GM19351 (cell line): ENCODE results near the gene MTMR6.
A peak's percentile ranks its signal among the peaks of the same experiment; 100 is the strongest.

Experiments
- ATAC-seq: cut with Tn5 transposase; IDR thresholded peaks from one replicate; pipeline ENCODE4 v1.9.1; 2021; ENCODE audit warnings: mild to moderate bottlenecking, moderate library complexity; ENCODE audit not compliant: unreplicated experiment

The MTMR6 gene

DNA sequence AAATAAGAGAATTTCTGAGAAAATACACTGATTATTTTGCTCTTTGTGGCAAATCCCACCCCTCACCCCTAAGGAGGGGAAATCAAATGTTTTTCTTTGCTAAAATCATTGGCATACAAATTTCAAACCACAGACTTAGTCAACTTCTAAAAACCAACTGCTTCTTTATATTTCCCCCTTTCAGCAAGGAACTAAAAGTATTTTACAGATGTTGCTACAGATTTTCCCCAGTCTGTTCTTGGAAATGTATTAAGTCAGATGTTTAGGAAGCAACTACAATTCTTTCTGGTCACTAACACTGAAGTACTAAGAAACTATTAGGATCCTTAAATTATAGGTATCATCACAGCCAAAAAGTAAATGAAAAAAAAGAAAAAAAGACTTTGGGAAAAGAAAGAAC is 6.9 kb downstream of the MTMR6 start:
- no peak for ATAC-seq

DNA sequence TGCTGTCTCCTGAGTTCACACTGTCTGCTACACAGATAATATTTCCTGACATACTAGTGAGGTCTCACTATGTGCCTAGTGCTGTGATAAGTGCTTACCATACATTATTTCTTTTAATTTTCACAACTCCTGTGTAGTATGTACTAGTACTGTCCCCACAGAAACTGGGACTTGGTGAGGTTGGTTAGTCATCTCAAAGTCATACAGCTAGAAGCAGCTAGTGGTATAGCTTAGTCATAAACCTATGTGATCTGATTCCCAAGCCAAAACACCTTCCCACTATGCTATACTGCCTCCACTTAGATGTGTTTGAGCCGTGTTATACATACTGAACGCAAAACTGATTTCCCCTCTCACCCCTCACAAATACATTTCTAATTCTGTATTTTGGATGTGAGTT is 10.5 kb downstream of the MTMR6 start:
- no peak for ATAC-seq

DNA sequence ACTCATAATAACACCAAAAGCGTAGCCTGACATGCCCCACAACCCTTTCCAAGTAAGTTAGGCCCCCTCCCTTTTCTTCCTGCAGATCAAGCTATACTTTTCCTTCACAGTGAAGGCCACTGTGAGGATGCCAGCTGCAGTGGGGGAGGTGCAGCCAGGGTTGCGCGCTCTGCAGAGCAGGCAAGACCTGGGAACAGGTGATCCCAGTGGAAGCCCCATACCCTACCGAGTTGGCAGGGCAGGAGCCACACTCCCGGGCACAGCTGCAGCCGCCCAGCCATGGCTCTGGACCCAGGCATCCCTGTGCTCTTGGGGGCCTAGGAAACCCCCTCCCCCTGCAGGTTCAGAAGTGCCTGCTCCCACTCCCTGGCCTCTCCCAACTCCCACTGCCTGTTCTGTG is 18.7 kb downstream of the MTMR6 start:
- no peak for ATAC-seq

DNA sequence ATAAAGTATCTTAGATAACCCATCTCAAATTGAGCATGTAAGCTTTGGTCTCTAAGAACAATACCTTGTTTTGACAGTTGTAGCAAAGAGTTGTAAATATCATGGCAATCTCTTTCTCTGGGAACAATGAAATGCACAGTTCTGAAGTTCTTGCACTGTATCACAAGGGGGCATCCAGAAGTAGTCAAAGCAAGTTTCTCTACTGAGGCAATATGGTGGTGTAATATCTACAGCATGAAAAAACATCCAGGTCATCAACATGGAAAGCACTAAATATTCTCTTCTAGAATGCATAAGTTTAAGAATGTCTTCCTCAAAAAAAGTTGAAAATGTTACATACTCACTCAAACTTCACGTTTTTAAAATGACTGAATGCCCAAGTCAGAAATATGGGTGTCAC is 19.6 kb downstream of the MTMR6 start:
- ATAC-seq, result no peak

DNA sequence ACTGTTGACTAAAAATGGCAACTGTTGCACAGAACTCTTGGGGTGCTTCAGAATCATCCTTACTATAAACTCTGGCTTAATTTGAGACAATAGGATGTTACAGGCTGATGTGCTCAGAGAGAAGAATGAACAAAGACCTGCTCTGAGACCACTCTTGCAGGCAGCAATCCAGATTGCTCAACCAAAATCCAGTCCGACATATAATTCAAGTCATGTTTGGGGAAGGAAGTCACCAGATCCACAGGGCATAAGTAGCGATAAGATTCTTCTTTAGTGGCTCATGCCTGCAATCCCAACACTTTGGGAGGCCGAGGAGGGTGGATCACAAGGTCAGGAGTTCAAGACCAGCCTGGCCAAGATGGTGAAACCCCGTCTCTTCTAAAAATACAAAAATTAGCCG is 20.6 kb downstream of the MTMR6 start:
- ATAC-seq, result no peak

DNA sequence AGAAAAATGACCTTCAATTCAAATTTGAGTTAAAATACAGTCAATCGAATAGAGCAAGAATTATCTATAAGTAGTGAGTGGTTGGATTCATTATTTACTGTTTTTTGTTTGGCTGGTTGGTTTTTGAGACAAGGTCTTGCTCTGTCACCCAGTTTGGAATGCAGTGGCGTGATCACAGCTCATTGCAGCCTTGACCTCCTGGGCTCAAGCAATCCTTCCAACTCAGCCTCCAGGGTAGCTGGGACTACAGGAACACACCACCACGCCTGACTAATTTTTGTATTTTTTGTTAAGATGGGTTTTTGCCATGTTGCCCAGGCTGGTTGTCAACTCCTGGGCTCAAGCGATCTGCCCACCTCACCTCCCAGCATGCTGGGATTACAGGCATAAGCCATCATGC is 25.0 kb downstream of the MTMR6 start:
- ATAC-seq, result no peak

DNA sequence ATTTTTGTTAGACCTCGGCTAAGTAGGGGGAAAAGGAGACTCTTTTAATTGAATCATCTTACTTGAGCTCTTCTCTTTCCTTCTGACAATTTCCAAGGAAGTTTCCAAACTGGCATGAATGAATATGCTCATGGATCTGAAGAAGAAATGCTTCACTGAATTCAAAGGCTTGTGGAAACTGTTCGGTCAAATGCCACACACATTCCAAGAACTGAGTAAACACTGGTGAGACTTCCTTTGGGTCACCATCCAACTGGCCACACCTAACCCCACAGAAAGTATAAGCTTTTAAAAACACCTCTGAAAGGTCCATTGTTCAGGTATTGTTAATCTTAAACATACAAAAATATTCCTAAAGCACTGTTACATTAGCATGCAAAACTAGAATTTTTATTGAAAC is 33.6 kb downstream of the MTMR6 start:
- no peak for ATAC-seq

DNA sequence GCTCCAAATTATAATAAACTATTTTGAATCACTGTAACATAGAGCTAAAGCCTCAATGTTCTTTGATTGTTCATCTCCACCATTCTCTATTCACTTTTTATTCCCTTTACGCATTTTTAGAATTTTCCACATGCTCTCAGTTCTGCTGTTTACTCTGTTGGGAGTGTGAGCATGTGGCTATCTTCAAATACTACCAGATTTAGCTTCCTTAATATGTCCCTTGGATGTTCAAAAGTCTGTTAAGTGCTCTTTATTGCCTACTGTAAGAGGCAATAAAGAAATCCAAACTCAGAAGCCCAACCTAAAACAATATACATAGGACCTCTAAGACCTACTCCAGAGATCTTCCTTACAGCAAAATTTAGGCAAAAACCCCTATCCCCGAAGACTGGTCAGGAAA is 34.5 kb downstream of the MTMR6 start:
- ATAC-seq, result no peak

DNA sequence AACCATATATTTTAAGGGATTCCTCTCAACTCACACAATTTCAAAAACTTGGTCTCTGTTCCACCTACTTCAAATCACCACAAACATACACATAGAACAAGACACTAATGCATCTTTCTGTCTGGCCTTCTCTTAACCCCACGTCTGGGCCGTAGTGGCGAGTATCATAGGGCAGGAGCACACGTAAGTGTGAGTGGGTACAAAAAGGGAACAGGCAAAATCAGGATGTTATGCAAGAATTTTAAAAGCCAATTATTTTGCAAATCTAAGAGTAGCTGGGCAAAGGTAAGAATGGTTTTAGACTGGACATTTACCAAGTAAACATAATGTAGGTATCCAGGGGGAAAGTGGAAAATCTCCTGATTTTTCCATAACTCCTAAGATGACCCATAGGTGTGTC is 35.1 kb downstream of the MTMR6 start:
- no peak for ATAC-seq

DNA sequence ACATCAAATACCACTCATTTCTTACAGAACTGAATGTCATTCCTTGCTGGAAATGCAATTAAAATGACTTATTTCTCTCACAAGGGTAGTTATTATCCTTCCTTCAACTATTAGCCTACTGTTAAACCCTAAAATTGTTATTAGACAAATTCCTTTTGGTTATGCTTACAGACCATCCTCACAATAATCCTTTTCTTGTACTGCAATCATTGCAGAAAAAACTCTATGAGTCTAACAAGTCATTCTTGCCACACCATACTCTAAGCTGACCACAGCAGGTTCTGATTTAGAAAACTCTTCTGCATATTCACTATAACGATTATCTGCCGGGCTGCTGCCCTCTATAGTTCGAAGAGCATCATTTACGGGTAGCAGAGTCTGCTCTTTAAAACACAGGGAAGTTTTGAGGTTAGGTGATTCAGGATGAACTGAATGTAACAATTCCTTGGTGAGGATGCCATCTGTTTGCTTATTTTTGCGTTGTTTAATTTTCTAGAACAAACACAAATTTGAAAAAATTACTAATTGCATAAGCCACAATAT is 38.2 kb downstream of the MTMR6 start:
- peak; percentile 88 for ATAC-seq

DNA sequence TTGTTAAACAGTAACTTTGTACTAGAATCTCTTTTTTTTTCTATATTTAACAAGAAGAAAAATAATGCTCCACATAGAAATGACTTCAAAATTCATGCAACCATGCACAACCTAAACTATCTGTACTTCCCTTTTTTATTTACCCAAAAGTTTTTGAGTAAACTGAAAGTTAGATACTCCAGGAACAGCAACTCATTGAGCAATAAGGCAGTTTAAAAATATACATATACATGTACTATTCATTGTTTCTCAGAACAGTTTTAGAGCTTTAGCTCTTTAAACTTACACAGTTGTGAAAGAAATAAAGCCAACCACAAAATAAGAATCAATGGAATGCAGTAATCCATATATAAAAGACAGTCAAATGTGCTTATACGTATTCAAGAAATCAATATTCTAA is 39.2 kb downstream of the MTMR6 start:
- no peak for ATAC-seq

DNA sequence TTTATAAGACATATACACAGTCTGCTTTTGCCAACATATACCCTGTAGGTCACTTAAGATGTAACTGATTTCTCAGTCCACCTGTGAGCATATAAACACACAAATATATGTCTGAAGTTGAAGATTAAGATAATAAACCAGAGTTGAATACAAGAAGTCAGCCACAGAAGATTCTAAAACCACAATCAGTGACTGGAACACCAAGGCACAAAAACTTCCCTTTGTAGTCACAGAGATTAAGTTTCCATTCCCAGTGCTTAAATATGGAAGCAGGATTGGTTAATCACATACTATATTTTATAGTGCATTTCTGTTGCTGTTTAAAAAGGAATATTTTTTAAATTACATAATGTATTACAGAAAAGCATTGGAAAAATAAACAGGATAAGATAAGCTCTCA is 39.9 kb downstream of the MTMR6 start:
- ATAC-seq, result no peak

DNA sequence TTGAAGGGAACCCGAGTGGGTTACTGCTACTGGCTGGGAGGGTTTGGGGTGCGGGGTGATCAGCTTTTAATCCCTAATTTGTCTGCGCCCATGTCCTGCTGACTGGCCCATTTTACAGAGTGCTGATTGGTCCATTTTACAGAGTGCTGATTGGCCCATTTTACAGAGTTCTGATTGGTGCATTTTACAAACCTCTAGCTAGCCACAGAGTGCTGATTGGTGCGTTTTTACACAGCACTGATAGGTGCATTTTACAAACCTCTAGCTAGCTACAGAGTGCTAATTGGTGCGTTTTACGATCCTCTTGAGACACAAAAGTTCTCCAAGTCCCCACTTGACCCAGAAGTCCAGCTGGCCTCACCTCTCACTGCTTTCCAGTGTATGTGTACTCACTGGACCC is 43.2 kb downstream of the MTMR6 start:
- ATAC-seq, result no peak

DNA sequence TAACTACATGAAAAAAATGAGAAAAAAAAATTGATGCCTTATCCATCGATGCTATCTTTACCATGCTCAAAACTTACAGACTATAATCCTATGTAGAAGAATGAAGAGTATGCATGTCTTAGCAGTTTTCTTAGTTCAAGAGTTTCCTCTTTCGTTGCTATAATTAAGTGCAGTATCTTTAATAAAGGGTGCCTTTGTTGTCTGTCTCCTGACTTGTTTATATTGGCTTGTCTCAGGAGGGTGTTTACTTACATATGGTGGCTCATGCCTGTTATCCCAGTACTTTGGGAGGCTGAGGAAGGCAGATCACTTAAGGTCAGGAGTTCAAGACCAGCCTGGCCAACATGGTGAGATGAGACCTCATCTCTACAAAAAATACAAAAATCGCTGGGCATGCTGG is 44.3 kb downstream of the MTMR6 start:
- no peak for ATAC-seq

DNA sequence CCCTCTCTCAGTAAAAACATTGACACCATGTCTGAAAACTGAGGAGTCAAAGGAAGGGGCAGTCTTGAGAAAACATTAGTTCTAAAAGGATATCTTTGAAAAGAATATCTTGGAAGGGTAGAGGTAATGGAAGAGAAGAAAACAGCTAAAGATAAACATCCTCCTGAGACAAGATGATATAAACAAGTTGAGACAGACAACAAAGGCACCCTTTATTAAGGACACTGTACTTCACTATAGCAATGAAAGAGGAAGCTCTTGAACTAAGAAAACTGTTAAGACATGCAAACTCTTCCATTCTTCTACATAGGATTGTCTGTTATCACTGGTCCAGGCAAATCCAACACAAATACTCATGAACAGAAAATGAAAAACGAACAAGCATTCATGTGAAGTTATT is 46.3 kb downstream of the MTMR6 start:
- no peak for ATAC-seq

DNA sequence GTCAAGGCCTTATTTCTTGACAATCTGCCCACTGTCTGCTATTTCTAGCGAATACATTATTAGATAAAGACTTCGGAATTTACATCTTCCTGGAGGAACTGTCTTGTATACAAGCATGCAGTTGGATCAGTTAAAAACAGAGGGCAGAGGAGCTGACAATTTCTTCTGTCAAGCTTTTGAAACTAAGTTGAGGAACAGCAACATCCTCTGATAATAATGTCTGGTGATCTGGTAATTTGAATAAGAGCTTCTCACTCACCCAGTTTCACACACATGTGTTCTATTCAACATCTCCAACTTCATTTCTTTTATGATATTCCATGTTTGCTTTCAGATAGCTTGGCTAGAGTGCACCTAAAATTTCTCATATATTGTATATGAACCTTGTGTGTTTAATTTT is 50.2 kb downstream of the MTMR6 start:
- no peak for ATAC-seq

DNA sequence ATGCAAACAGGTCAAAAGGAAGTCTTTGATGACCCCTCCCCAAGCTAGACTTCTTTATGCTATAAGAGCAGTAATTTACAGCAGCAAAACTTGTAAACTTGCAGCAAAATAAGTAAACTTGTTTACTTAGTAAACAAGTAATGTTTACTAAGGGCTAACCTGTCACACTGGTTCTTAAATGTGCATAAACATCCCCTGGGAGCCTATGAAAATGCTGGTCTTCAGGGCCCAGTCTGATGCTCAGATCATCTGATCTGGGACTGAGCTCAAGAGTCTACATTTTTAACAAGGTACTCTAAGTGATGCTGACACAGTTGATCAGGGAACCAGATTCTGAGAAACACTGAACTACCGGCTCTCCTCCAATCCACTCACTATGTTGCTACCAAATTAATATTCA is 53.4 kb downstream of the MTMR6 start:
- no peak for ATAC-seq

DNA sequence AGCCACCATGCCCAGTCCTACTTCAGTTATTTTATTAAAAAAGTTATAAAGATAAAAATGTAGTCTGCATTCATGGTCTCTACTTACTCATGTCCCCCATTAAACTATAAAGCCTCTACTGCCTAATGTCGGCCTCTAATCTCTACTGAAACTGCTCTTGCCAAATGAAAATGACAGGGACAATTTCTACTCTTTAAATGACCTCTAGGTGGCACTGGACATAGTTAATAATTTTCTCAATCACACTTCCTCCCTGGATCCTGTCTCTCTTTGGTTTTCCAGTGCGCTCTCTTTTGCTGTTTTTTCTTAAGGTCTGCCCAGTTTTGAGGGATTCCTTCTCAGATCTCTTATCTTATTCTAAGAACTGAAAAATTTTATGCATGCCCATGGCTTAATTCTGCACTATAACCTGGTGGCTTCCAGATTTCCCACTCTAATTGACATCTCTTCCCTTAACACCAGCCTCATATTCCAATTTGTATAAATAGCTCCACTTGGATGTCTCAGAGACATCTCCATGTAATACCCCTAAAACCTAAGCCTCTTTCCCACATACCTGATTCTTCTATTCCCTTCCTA is 54.3 kb downstream of the MTMR6 start:
- no peak for ATAC-seq

DNA sequence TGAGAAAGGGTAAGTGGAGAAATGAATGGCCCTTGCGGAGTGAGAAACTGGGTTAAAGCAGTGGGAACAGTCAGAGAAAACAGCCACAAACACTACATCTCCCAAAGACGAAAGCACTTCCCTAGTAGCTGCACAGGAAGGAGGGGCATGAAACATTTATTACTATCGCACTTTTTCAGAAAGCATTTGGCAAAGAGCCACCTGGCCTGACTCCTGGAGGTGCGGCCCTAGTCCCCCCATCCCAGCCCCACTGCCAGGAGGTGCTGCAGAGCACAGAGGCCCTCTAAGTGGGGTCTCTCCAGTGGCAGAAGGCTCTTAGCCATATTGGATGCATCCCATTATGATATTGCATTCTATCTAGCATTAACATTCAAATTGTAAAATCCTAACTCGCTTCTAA is 55.8 kb downstream of the MTMR6 start:
- ATAC-seq, result no peak

DNA sequence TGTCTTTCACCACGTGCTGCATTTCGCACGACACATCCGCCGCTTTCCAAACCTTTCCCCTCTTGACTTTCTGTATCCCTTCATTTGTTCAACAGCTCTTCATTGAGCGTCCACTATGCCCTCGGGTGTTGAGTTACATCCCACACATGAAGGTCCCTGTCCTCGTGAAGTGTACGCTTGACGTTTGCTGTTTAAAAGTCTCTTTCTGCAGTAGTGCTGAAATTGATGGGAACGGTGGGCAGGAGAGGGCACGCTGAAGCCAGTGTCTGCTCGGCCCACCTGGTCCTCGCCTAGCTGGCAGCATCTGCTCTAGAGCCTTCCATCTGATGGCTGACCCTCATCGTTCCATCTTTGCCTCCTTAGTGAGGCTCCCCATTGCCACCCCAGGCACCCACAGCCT is 59.6 kb downstream of the MTMR6 start:
- ATAC-seq, result no peak

DNA sequence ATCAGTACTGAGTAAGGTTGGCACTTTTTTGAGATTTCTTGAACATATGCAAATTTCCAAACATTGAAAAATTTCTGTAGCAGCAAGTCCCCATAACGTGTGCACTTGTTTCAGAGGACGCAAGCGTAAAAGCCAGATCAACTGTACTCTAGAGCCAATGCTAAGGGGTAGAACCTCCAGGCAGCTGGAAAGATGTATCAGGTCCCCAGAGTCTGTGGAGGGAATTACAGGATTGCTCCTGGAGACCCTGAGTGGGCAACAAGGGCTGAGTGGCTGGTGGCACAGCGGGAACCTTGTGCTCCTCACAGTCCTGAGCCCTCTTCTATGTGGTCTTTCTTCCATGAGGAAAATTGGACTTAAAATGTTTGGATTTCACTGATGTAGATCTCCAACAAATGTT is 61.3 kb downstream of the MTMR6 start:
- ATAC-seq, result no peak

DNA sequence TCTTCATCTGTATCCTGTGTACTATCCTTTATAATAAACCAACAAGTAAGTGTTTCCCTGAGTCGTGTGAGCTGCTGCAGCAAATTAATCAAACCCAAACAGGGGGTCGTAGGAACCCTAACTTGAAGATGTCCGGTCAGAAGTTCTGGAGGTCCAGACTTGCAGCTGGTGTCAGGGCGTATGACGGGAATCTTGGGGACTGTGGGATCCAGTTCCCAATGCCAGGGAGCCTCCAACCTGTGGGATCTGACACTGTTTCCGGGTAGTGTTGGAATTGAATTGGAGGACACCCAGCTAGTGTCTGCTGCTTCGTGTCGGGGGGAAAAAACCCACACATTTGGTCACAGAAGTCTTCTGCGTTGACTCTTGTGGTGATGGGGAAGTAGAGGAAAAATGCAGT is 63.1 kb downstream of the MTMR6 start:
- ATAC-seq, result no peak

DNA sequence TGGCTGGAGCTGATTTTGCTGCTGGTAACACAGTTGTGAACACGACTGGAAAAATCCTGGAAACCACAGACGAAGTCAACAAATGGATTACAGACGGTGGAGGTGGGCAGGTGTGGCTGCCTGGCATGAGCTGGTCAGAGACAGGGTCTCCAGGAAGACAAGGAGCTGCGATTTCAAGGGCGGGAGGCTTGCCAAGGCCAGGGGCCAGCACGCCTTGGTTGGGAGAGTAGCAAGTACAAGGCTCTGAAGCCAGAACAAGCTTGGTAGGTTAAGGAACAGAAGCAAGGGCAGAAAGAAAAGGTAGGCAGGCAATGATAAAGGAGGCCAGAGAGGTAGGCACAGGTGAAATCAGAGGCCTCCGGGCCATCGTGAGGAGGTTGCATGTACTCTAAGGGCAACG is 64.5 kb downstream of the MTMR6 start:
- ATAC-seq, result no peak

DNA sequence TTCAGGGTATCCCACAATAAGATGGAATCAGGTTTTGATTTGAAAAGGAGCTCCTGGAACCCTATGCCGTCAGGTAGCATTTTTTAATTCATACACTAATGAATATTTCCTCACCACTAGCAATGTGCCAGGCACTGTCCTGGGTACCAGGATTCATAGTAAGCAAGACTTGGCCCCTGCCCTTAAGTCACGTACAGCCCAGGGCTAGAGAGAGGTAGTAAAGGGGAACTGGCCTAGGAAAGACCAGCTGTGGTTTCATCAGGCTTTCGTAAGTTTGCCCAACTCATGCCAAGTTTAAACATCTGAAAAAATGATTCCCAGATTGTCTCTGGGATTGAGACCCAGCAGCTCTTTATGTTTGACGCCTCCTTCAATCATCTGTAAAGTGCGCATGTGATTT is 69.3 kb downstream of the MTMR6 start:
- ATAC-seq, result no peak
